Endothelial cell of umbilical vein (primary cell): Measurements from ENCODE around the gene TMUB2. TPM values are rescaled to one million over a fixed set of nuclear protein-coding genes. Genes with fewer than 3 reads are reported as not detected.
A peak's percentile ranks its signal among the peaks of the same experiment; 100 is the strongest.

Experiments used
- BruUV-seq: library from RNA; stranded (reverse); fragments of 400-500 nt; replicated peaks from 2 replicates; lab custom pipeline; 2021; lab: Mats Ljungman, UMichigan
- CTCF ChIA-PET: fragments of 300-600, 350-600 bp; sonication (Branson Sonifier 250); formaldehyde crosslinking; loops from one replicate; lab custom pipeline; 2021; ENCODE audit warnings: antibody characterized with exemption, inconsistent platforms; lab: Charles Lee
- POLR2A ChIA-PET: fragments of 300-600, 350-600 bp; sonication (Branson Sonifier 250); formaldehyde crosslinking; loops from one replicate; lab custom pipeline; 2021; ENCODE audit warnings: antibody characterized with exemption, inconsistent platforms; lab: Charles Lee
- DNase-seq: peaks from one replicate; pipeline ENCODE4 v3.0.0-alpha.2; 2011; ENCODE audit warnings: low read depth, low spot score
- FAIRE-seq: peaks from 2 replicates; lab custom pipeline; 2011; peaks lifted over from hg19 to GRCh38; lab: Jason Lieb, UNC
- H2AFZ ChIP-seq: 2 replicates; pipeline ENCODE4 v1.6.0; 2012; ENCODE audit warnings: low read depth, low read length, control low read depth, inconsistent platforms
- H3K27ac ChIP-seq: 2 replicates; pipeline ENCODE4 v1.5.1; 2011; ENCODE audit warnings: low read depth, mild to moderate bottlenecking, control low read depth, low read length, moderate library complexity; ENCODE audit not compliant: insufficient read depth
- H3K27me3 ChIP-seq, 2 experiments: 2 replicates each; pipeline versions ENCODE4 v1.6.0 to v1.6.1; 2011; ENCODE audit warnings: low read length in 2 of 2, mixed read lengths in 1 of 2; ENCODE audit not compliant: control insufficient read depth in 2 of 2, insufficient read depth in 2 of 2
- H3K36me3 ChIP-seq, 2 experiments: 2 replicates in 1 of 2; 3 replicates in 1 of 2; pipeline ENCODE4 v1.5.1; 2011; ENCODE audit warnings: low read length in 2 of 2, mild to moderate bottlenecking in 1 of 2, moderate library complexity in 1 of 2; ENCODE audit not compliant: control insufficient read depth in 2 of 2, insufficient read depth in 2 of 2; ENCODE audit errors: extremely low read depth in 1 of 2
- H3K4me1 ChIP-seq: 3 replicates; pipeline ENCODE4 v1.5.1; 2011; ENCODE audit warnings: mild to moderate bottlenecking, low read length; ENCODE audit not compliant: control insufficient read depth, insufficient read depth; ENCODE audit errors: extremely low read depth
- H3K4me2 ChIP-seq: 2 replicates; pipeline ENCODE4 v1.6.1; 2011; ENCODE audit warnings: low read length, control low read depth, mixed read lengths; ENCODE audit not compliant: insufficient read depth
- H3K4me3 ChIP-seq, 3 experiments: fragments of 200-600 bp in 1 of 3; sonication (generic), shearing (Covaris generic) in 1 of 3; replicated peaks in 1 of 3; 2 replicates each; pipeline ENCODE4 v1.5.1; 2011 to 2016; ENCODE audit warnings: control low read depth in 3 of 3, low read length in 3 of 3, mild to moderate bottlenecking in 2 of 3, inconsistent platforms in 1 of 3, low read depth in 1 of 3, moderate library complexity in 1 of 3; ENCODE audit not compliant: insufficient read depth in 1 of 3
- H3K79me2 ChIP-seq: 2 replicates; pipeline ENCODE4 v1.6.0; 2012; ENCODE audit warnings: low read length, inconsistent platforms; ENCODE audit not compliant: control insufficient read depth, insufficient read depth
- H3K9ac ChIP-seq: replicated peaks from 2 replicates; pipeline ENCODE3; 2011; ENCODE audit warnings: low read length, control low read depth; ENCODE audit not compliant: insufficient read depth; ENCODE audit errors: extremely low read depth
- H3K9me1 ChIP-seq: replicated peaks from 3 replicates; pipeline ENCODE4 v1.6.0; 2011; ENCODE audit warnings: mild to moderate bottlenecking, low read length; ENCODE audit not compliant: control insufficient read depth, insufficient read depth; ENCODE audit errors: extremely low read depth
- H3K9me3 ChIP-seq: replicated peaks from 2 replicates; pipeline ENCODE4 v1.5.1; 2012; ENCODE audit warnings: low read length, inconsistent platforms; ENCODE audit not compliant: control insufficient read depth, insufficient read depth
- H4K20me1 ChIP-seq: replicated peaks from 2 replicates; pipeline ENCODE3; 2011; ENCODE audit warnings: mild to moderate bottlenecking, low read length; ENCODE audit not compliant: control insufficient read depth, insufficient read depth; ENCODE audit errors: extremely low read depth
- EZH2 ChIP-seq: IDR thresholded peaks from 2 replicates; pipeline ENCODE4 v1.6.1; 2012; ENCODE audit warnings: borderline replicate concordance, low read depth, mild to moderate bottlenecking, moderate library complexity, low read length, inconsistent platforms; ENCODE audit not compliant: severe bottlenecking
- FOS ChIP-seq: IDR thresholded peaks from 2 replicates; pipeline ENCODE4 v1.6.1; 2011; ENCODE audit warnings: mild to moderate bottlenecking, low read length, moderate library complexity, borderline replicate concordance; ENCODE audit not compliant: insufficient read depth
- GATA2 ChIP-seq: IDR thresholded peaks from 2 replicates; pipeline ENCODE4 v1.7.0; 2011; ENCODE audit warnings: low read depth, mild to moderate bottlenecking, moderate library complexity, mixed read lengths, low read length; ENCODE audit not compliant: insufficient read length, insufficient read depth
- JUN ChIP-seq: IDR thresholded peaks from 2 replicates; pipeline ENCODE4 v1.6.1; 2011; ENCODE audit warnings: borderline replicate concordance, low read depth; ENCODE audit not compliant: insufficient read length, insufficient read depth
- MYC ChIP-seq: IDR thresholded peaks from one replicate; pipeline ENCODE4 v1.6.1; 2011; ENCODE audit warnings: mild to moderate bottlenecking, low read depth, low read length
- POLR2A ChIP-seq: IDR thresholded peaks from 2 replicates; pipeline ENCODE4 v1.6.1; 2012; ENCODE audit warnings: low read depth, mild to moderate bottlenecking, control low read depth, low read length
- POLR2AphosphoS5 ChIP-seq: IDR thresholded peaks from 2 replicates; pipeline ENCODE4 v1.6.1; 2012; ENCODE audit warnings: low read depth, mild to moderate bottlenecking, control low read depth, low read length, moderate library complexity; ENCODE audit not compliant: insufficient read depth
- dilution Hi-C: fragments of 300-500 bp; cut with MboI; formaldehyde crosslinking; loops from one replicate; pipeline ENCODE4 v1.15.0; 2019; ENCODE audit warnings: low sequenced_read_pairs; ENCODE audit not compliant: extremely low pct_ligation_motif_present
- intact Hi-C: fragments of 100-400 bp; cut with micrococcal nuclease; formaldehyde crosslinking; loops from one replicate; pipeline ENCODE4 v1.10.0; 2022
- polyA plus RNA-seq, 4 experiments: library from polyadenylated mRNA; depleted of rRNA in 3 of 4; stranded (reverse) in 3 of 4; unstranded in 1 of 4; fragments of >200 nt; gene quantifications; 2 replicates each; pipeline versions ENCODE4 v1.2.1 to v1.2.3, GENCODE V29; 2011 to 2012; ENCODE audit warnings: missing spikeins in 1 of 4
- total RNA-seq: library from RNA; stranded (reverse); gene quantifications from 2 replicates; pipeline ENCODE4 v1.2.3, GENCODE V29; 2021
- TF ChIP-seq, protein P1 (sequence below), 2 donors: IDR thresholded peaks; 1 replicate in 1 of 2; 2 replicates in 1 of 2; pipeline ENCODE4 v1.5.1; 2011; ENCODE audit warnings: low read length in 2 of 2, mild to moderate bottlenecking in 2 of 2, moderate library complexity in 2 of 2, control low read depth in 1 of 2, inconsistent platforms in 1 of 2, low read depth in 1 of 2; ENCODE audit not compliant: insufficient read depth in 1 of 2; ENCODE audit errors: extremely low read depth in 1 of 2
- TF ChIP-seq, protein P2 (sequence below): IDR thresholded peaks from 2 replicates; pipeline ENCODE4 v1.6.1; 2011; ENCODE audit not compliant: insufficient read depth, insufficient read length

The TMUB2 gene
- total and polyA plus RNA-seq, 2 donors (not counting 3 experiments of a cell fraction or from before 2014, with no cell fraction given), result 43.6 to 72.5 TPM

DNA sequence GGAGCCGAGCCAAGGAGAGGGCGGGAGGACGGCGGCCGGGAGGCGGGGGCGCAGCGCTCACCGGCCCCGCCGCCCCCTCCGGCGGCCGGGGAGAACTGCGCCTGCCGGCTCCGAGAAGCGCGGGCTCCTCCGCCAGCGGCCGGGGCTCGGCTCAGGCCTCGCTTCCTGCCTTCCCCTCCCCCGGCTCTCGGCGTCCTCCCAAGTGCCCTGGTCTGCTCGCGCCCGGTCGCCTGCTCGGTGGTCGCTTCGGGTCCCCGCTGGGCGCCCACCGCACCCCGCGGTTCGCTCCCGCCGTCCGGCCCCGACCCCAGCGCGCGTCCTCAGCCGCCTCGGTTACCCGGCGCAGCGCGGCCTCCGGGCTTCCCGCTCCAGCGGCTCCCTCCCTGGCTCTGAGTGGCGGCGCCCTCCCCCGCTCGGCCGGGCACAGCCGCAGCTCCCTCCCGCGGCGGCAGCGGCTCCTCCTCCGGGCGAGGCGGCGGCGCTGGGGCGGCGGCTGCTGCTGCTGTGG lies 32.4 kb downstream of the TMUB2 start:
- H3K9me1 ChIP-seq, result no peaks in the 10 kb centered on the region
- no peak overlapping the region for H3K4me2 ChIP-seq
- peak overlapping the region; percentile 71 for H3K27ac ChIP-seq
- dilution Hi-C loops (no loop called here), intact Hi-C loops (loop anchor here (2.0 kb wide), 1 partner anchor 18 kb away; no protein-coding TSS in a partner anchor)
- H3K36me3 ChIP-seq, result peaks cover 17 to 27% of the 10 kb centered on the region in 2 experiments
- peaks cover 28% of the 10 kb centered on the region for H3K79me2 ChIP-seq
- ChIA-PET POLR2A (interaction anchor here (0.9 kb wide), 1 partner anchor 108 kb away, joined by 5 read pairs; no protein-coding TSS in a partner anchor), CTCF (interaction anchor here (1.0 to 7.3 kb wide), 7 partner anchors 9 to 304 kb away, joined by 3 to 68 read pairs (median 5); partner anchors contain the start of genes RUNDC3A, SLC25A39 and TMUB2)
- TF ChIP-seq POLR2AphosphoS5, result peak; percentile 76
- TF ChIP-seq EZH2, result no peak
- TF ChIP-seq POLR2A, result peak; percentile 55
- TF ChIP-seq, protein P1, sequence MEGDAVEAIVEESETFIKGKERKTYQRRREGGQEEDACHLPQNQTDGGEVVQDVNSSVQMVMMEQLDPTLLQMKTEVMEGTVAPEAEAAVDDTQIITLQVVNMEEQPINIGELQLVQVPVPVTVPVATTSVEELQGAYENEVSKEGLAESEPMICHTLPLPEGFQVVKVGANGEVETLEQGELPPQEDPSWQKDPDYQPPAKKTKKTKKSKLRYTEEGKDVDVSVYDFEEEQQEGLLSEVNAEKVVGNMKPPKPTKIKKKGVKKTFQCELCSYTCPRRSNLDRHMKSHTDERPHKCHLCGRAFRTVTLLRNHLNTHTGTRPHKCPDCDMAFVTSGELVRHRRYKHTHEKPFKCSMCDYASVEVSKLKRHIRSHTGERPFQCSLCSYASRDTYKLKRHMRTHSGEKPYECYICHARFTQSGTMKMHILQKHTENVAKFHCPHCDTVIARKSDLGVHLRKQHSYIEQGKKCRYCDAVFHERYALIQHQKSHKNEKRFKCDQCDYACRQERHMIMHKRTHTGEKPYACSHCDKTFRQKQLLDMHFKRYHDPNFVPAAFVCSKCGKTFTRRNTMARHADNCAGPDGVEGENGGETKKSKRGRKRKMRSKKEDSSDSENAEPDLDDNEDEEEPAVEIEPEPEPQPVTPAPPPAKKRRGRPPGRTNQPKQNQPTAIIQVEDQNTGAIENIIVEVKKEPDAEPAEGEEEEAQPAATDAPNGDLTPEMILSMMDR (IDR thresholded peaks at IDR 0.05; ENCODE audit: extremely low read depth in 1 of 2, insufficient read depth in 1 of 2, low read depth in 1 of 2, low read length in 2 of 2), result peak; percentile 33 to 41
- TF ChIP-seq GATA2, result no peak
- no peak for TF ChIP-seq JUN
- TF ChIP-seq FOS, result no peak
- TF ChIP-seq MYC, result no peak
- TF ChIP-seq, protein P2, sequence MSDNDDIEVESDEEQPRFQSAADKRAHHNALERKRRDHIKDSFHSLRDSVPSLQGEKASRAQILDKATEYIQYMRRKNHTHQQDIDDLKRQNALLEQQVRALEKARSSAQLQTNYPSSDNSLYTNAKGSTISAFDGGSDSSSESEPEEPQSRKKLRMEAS, result no peak
- H3K9me3 ChIP-seq, result no peaks in the 10 kb centered on the region
- peaks cover 40% of the 10 kb centered on the region for H3K4me1 ChIP-seq
- H4K20me1 ChIP-seq, result no peaks in the 10 kb centered on the region
- H3K27me3 ChIP-seq, result no peaks in the 10 kb centered on the region
- peak overlapping the region; percentile 30 to 68 (median 52) for H3K4me3 ChIP-seq
- no peak for FAIRE-seq
- H2AFZ ChIP-seq, result no peak overlapping the region
- BruUV-seq, result no TSS peak
- DNase-seq, result peak; percentile 54
- peak overlapping the region; percentile 84 for H3K9ac ChIP-seq
